ENCODE data around the gene DRC1. TPM values are rescaled to one million over a fixed set of nuclear protein-coding genes. Genes with fewer than 3 reads are reported as not detected.

DRC1 gene
- total RNA-seq, 3 donors from 2014 or later, result not detected

DNA sequence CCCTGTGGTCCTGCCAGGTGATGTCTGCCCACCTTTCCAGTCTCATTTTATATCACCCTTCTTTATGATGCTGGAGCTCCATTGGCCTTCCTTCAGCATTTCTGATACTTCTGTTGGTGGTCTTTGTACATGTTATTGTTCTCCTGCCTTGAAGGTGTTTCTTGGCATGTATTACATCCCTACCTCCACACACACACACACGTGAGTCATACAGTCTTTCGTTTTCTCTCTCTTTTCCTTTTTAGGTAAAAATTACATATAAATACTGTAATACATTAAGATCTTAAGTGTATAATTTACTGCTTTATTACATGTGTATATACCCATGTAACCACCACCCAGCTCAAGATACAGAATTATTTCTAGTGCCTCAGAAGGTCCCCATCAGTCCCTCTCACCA, 44.9 kb upstream of the DRC1 start:
- Histone ChIP-seq H3K9me3 (no peaks in the 10 kb centered on the region), H3K4me3 (no peak overlapping the region), H3K27me3 (no peaks in the 10 kb centered on the region), H3K4me1 (no peaks in the 10 kb centered on the region), H3K36me3 (no peaks in the 10 kb centered on the region), H3K27ac (no peak overlapping the region)
- intact Hi-C loops (cut with DNase I; ENCODE audit: low total_unique reads), result no loop called here
- TF ChIP-seq POLR2AphosphoS5 (IDR thresholded peaks at IDR 0.05), result no peak
- no peak for TF ChIP-seq CTCF (IDR thresholded peaks at IDR 0.05)
- no peak for TF ChIP-seq POLR2A (IDR thresholded peaks at IDR 0.05)
- DNase-seq (ENCODE audit: low spot score in 2 of 2), result no peak

DNA sequence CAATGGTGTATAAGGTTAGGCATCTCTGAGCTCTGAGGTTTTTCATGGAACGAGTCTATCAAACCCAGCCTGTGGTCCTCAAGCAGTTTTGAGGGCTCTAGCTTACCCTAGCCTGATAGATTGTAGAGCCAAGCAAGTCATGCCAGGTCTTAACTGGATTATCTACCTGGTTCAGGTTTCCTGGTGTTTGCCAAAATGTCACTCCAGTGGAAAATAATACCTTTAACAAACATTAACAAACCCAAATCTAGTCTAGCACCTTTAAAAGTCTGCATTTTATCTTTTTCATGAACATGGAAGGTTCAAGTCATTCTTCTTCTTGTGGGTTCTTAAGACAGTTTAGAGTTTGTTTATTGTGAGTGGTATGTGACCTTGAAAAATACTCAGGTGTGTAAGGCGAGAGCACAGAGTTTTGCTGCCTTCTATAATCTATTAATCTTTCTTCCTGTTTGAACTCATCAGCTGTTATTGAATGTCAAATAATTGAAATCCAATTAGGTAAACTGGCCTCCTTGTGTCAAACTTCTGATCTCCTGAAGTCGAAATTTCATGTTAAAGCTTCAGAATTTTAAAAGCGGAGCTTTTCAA, 41.7 kb upstream of the DRC1 start:
- intact Hi-C loops (cut with DNase I; ENCODE audit: low total_unique reads), result no loop called here
- Histone ChIP-seq H3K36me3 (no peaks in the 10 kb centered on the region), H3K4me3 (no peak overlapping the region), H3K27me3 (no peaks in the 10 kb centered on the region), H3K4me1 (no peaks in the 10 kb centered on the region), H3K27ac (no peak overlapping the region), H3K9me3 (no peaks in the 10 kb centered on the region)
- TF ChIP-seq POLR2AphosphoS5 (IDR thresholded peaks at IDR 0.05), result no peak
- TF ChIP-seq CTCF (IDR thresholded peaks at IDR 0.05), result no peak
- no peak for TF ChIP-seq POLR2A (IDR thresholded peaks at IDR 0.05)
- no peak for DNase-seq (ENCODE audit: low spot score in 2 of 2)

DNA sequence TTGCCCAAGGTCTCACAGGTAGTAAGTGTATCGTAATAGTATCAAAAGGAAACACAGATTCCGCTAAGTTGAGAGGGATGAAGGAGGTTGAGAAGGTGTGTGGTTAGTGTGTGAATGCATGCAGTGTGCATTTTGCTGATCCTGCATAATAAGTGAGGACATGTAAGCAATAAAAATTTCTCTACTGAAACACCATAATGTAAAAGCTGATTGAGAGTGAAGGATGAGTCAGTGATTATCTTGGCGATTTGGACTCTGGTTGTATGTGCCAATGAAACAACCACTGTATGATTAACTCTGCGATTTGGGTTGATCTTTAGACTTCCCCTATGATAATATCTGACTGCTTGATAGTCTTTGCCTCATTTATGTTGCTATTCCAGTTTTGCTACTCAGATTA, 38.4 kb upstream of the DRC1 start:
- H3K4me1 ChIP-seq, result no peaks in the 10 kb centered on the region
- no peak overlapping the region for H3K4me3 ChIP-seq
- no peaks in the 10 kb centered on the region for H3K9me3 ChIP-seq
- intact Hi-C loops (cut with DNase I; ENCODE audit: low total_unique reads), result no loop called here
- no peaks in the 10 kb centered on the region for H3K36me3 ChIP-seq
- no peak for DNase-seq (ENCODE audit: low spot score in 2 of 2)
- H3K27me3 ChIP-seq, result no peaks in the 10 kb centered on the region
- TF ChIP-seq CTCF (IDR thresholded peaks at IDR 0.05) (no peak), POLR2A (IDR thresholded peaks at IDR 0.05) (no peak), POLR2AphosphoS5 (IDR thresholded peaks at IDR 0.05) (no peak)
- no peak overlapping the region for H3K27ac ChIP-seq

GRCh38 chr2:26363958-26364357, 37.8 kb upstream of the DRC1 start:
- Histone ChIP-seq H3K4me3 (no peak overlapping the region), H3K4me1 (no peaks in the 10 kb centered on the region), H3K27ac (no peak overlapping the region), H3K36me3 (no peaks in the 10 kb centered on the region), H3K27me3 (no peaks in the 10 kb centered on the region), H3K9me3 (no peaks in the 10 kb centered on the region)
- intact Hi-C loops (cut with DNase I; ENCODE audit: low total_unique reads), result no loop called here
- no peak for DNase-seq (ENCODE audit: low spot score in 2 of 2)
- TF ChIP-seq POLR2AphosphoS5 (IDR thresholded peaks at IDR 0.05) (no peak), POLR2A (IDR thresholded peaks at IDR 0.05) (no peak), CTCF (IDR thresholded peaks at IDR 0.05) (no peak)

- TF ChIP-seq CTCF (IDR thresholded peaks at IDR 0.05) (no peak), POLR2AphosphoS5 (IDR thresholded peaks at IDR 0.05) (no peak), POLR2A (IDR thresholded peaks at IDR 0.05) (no peak)
- intact Hi-C loops (cut with DNase I; ENCODE audit: low total_unique reads), result no loop called here
- Histone ChIP-seq H3K27me3 (no peaks in the 10 kb centered on the region), H3K27ac (no peak overlapping the region), H3K4me1 (no peaks in the 10 kb centered on the region), H3K36me3 (no peaks in the 10 kb centered on the region), H3K9me3 (no peaks in the 10 kb centered on the region), H3K4me3 (no peak overlapping the region)
- no peak for DNase-seq (ENCODE audit: low spot score in 2 of 2)
Observed at GRCh38 chr2:26364669-26365068, 37.1 kb upstream of the DRC1 start.
